ENCODE results near the gene OPRL1.
"Not testable (repeated sequence)": the region's sequence is repeated elsewhere in the genome, so short reads cannot be mapped to it uniquely, and the experiment has no call there.

OPRL1 gene

GRCh38 chr20:64121586-64121985 lies 41.7 kb downstream of the OPRL1 start:
- H3K36me3 ChIP-seq (ENCODE audit: control insufficient read depth, insufficient read depth, low read length): no peaks in the 10 kb centered on the region
- no peak overlapping the region for H3K4me3 ChIP-seq (ENCODE audit: low read length)
- peaks cover 12% of the 10 kb centered on the region for H3K27me3 ChIP-seq (ENCODE audit: control insufficient read depth, insufficient read depth, low read length)
- H3K27ac ChIP-seq (ENCODE audit: low read depth, low read length): no peak overlapping the region
- H3K9ac ChIP-seq (ENCODE audit: low read length): no peak overlapping the region
- H3K4me1 ChIP-seq (ENCODE audit: control insufficient read depth, insufficient read depth, low read length): no peaks in the 10 kb centered on the region

GRCh38 chr20:64122927-64123326 lies 43.0 kb downstream of the OPRL1 start:
- not testable (repeated sequence) for H3K36me3 ChIP-seq (ENCODE audit: control insufficient read depth, insufficient read depth, low read length); H3K9ac ChIP-seq (ENCODE audit: low read length); H3K4me1 ChIP-seq (ENCODE audit: control insufficient read depth, insufficient read depth, low read length); H3K4me3 ChIP-seq (ENCODE audit: low read length); H3K27ac ChIP-seq (ENCODE audit: low read depth, low read length)
- peaks cover 12% of the 10 kb centered on the region for H3K27me3 ChIP-seq (ENCODE audit: control insufficient read depth, insufficient read depth, low read length)

- H3K4me3 ChIP-seq (ENCODE audit: low read length); H3K36me3 ChIP-seq (ENCODE audit: control insufficient read depth, insufficient read depth, low read length); H3K27ac ChIP-seq (ENCODE audit: low read depth, low read length); H3K4me1 ChIP-seq (ENCODE audit: control insufficient read depth, insufficient read depth, low read length); H3K9ac ChIP-seq (ENCODE audit: low read length): not testable (repeated sequence)
- H3K27me3 ChIP-seq (ENCODE audit: control insufficient read depth, insufficient read depth, low read length): peaks cover 12% of the 10 kb centered on the region
These were observed 43.6 kb downstream of the OPRL1 start for GRCh38 chr20:64123517-64123916.

GRCh38 chr20:64129146-64129782 lies 49.4 kb downstream of the OPRL1 start:
- Histone ChIP-seq H3K4me3 (ENCODE audit: low read length) (no peak overlapping the region), H3K27me3 (ENCODE audit: control insufficient read depth, insufficient read depth, low read length) (no peaks in the 10 kb centered on the region), H3K9ac (ENCODE audit: low read length) (no peak overlapping the region), H3K4me1 (ENCODE audit: control insufficient read depth, insufficient read depth, low read length) (no peaks in the 10 kb centered on the region), H3K27ac (ENCODE audit: low read depth, low read length) (no peak overlapping the region), H3K36me3 (ENCODE audit: control insufficient read depth, insufficient read depth, low read length) (no peaks in the 10 kb centered on the region)

GRCh38 chr20:64130271-64130670 lies 50.4 kb downstream of the OPRL1 start:
- H3K9ac ChIP-seq (ENCODE audit: low read length): no peak overlapping the region
- H3K4me3 ChIP-seq (ENCODE audit: low read length): no peak overlapping the region
- H3K27ac ChIP-seq (ENCODE audit: low read depth, low read length): no peak overlapping the region
- no peaks in the 10 kb centered on the region for H3K4me1 ChIP-seq (ENCODE audit: control insufficient read depth, insufficient read depth, low read length)
- no peaks in the 10 kb centered on the region for H3K27me3 ChIP-seq (ENCODE audit: control insufficient read depth, insufficient read depth, low read length)
- H3K36me3 ChIP-seq (ENCODE audit: control insufficient read depth, insufficient read depth, low read length): no peaks in the 10 kb centered on the region

- H3K36me3 ChIP-seq (ENCODE audit: control insufficient read depth, insufficient read depth, low read length): no peaks in the 10 kb centered on the region
- H3K4me1 ChIP-seq (ENCODE audit: control insufficient read depth, insufficient read depth, low read length): no peaks in the 10 kb centered on the region
- no peak overlapping the region for H3K27ac ChIP-seq (ENCODE audit: low read depth, low read length)
- no peak overlapping the region for H3K9ac ChIP-seq (ENCODE audit: low read length)
- no peak overlapping the region for H3K4me3 ChIP-seq (ENCODE audit: low read length)
- no peaks in the 10 kb centered on the region for H3K27me3 ChIP-seq (ENCODE audit: control insufficient read depth, insufficient read depth, low read length)
These were observed 51.0 kb downstream of the OPRL1 start for GRCh38 chr20:64130876-64131275.

GRCh38 chr20:64131406-64131805 lies 51.5 kb downstream of the OPRL1 start:
- H3K27ac ChIP-seq (ENCODE audit: low read depth, low read length): no peak overlapping the region
- H3K9ac ChIP-seq (ENCODE audit: low read length): no peak overlapping the region
- no peaks in the 10 kb centered on the region for H3K4me1 ChIP-seq (ENCODE audit: control insufficient read depth, insufficient read depth, low read length)
- H3K36me3 ChIP-seq (ENCODE audit: control insufficient read depth, insufficient read depth, low read length): no peaks in the 10 kb centered on the region
- H3K27me3 ChIP-seq (ENCODE audit: control insufficient read depth, insufficient read depth, low read length): no peaks in the 10 kb centered on the region
- no peak overlapping the region for H3K4me3 ChIP-seq (ENCODE audit: low read length)

GRCh38 chr20:64133951-64134407 lies 54.1 kb downstream of the OPRL1 start:
- Histone ChIP-seq H3K27ac (ENCODE audit: low read depth, low read length) (no peak overlapping the region), H3K4me3 (ENCODE audit: low read length) (no peak overlapping the region), H3K9ac (ENCODE audit: low read length) (no peak overlapping the region), H3K27me3 (ENCODE audit: control insufficient read depth, insufficient read depth, low read length) (no peaks in the 10 kb centered on the region), H3K4me1 (ENCODE audit: control insufficient read depth, insufficient read depth, low read length) (no peaks in the 10 kb centered on the region), H3K36me3 (ENCODE audit: control insufficient read depth, insufficient read depth, low read length) (no peaks in the 10 kb centered on the region)

- H3K4me3 ChIP-seq (ENCODE audit: low read length); H3K4me1 ChIP-seq (ENCODE audit: control insufficient read depth, insufficient read depth, low read length); H3K9ac ChIP-seq (ENCODE audit: low read length); H3K27me3 ChIP-seq (ENCODE audit: control insufficient read depth, insufficient read depth, low read length); H3K27ac ChIP-seq (ENCODE audit: low read depth, low read length); H3K36me3 ChIP-seq (ENCODE audit: control insufficient read depth, insufficient read depth, low read length): not testable (repeated sequence)
These were observed 54.9 kb downstream of the OPRL1 start for GRCh38 chr20:64134744-64135143.

GRCh38 chr20:64136004-64136710 lies 56.3 kb downstream of the OPRL1 start:
- H3K4me3 ChIP-seq (ENCODE audit: low read length): no peak overlapping the region
- no peaks in the 10 kb centered on the region for H3K4me1 ChIP-seq (ENCODE audit: control insufficient read depth, insufficient read depth, low read length)
- no peak overlapping the region for H3K9ac ChIP-seq (ENCODE audit: low read length)
- no peaks in the 10 kb centered on the region for H3K36me3 ChIP-seq (ENCODE audit: control insufficient read depth, insufficient read depth, low read length)
- no peaks in the 10 kb centered on the region for H3K27me3 ChIP-seq (ENCODE audit: control insufficient read depth, insufficient read depth, low read length)
- no peak overlapping the region for H3K27ac ChIP-seq (ENCODE audit: low read depth, low read length)

GRCh38 chr20:64137598-64138031 lies 57.7 kb downstream of the OPRL1 start:
- no peak overlapping the region for H3K27ac ChIP-seq (ENCODE audit: low read depth, low read length)
- no peaks in the 10 kb centered on the region for H3K36me3 ChIP-seq (ENCODE audit: control insufficient read depth, insufficient read depth, low read length)
- no peaks in the 10 kb centered on the region for H3K4me1 ChIP-seq (ENCODE audit: control insufficient read depth, insufficient read depth, low read length)
- H3K27me3 ChIP-seq (ENCODE audit: control insufficient read depth, insufficient read depth, low read length): peaks cover 2% of the 10 kb centered on the region
- H3K4me3 ChIP-seq (ENCODE audit: low read length): no peak overlapping the region
- no peak overlapping the region for H3K9ac ChIP-seq (ENCODE audit: low read length)

- Histone ChIP-seq H3K36me3 (ENCODE audit: control insufficient read depth, insufficient read depth, low read length) (no peaks in the 10 kb centered on the region), H3K4me1 (ENCODE audit: control insufficient read depth, insufficient read depth, low read length) (no peaks in the 10 kb centered on the region), H3K27ac (ENCODE audit: low read depth, low read length) (no peak overlapping the region), H3K9ac (ENCODE audit: low read length) (no peak overlapping the region), H3K4me3 (ENCODE audit: low read length) (no peak overlapping the region), H3K27me3 (ENCODE audit: control insufficient read depth, insufficient read depth, low read length) (peaks cover 3% of the 10 kb centered on the region)
These were observed 58.5 kb downstream of the OPRL1 start for GRCh38 chr20:64138276-64138815.

All from rectal smooth muscle tissue (tissue), 1 donor.